DND-41 (cell line): ENCODE results near the gene TLR8.
A peak's percentile ranks its signal among the peaks of the same experiment; 100 is the strongest.

Experiments
- ATAC-seq: fragments of 200-7000 bp; cut with Tn5 transposase; 3 replicates; pipeline ENCODE4 v1.9.1; 2021; ENCODE audit warnings: low read depth; ENCODE audit not compliant: insufficient read depth
- DNase-seq: peaks from one replicate; pipeline ENCODE4 v3.0.0-alpha.2; 2020
- H2AFZ ChIP-seq: 2 replicates; pipeline ENCODE4 v1.6.0; 2012; ENCODE audit warnings: low read depth, low read length
- H3K27ac ChIP-seq: 2 replicates; pipeline ENCODE4 v1.5.1; 2012; ENCODE audit warnings: low read length, inconsistent platforms
- H3K27me3 ChIP-seq: fragments of 200-600 bp; sonication (generic); 2 replicates; pipeline ENCODE4 v1.6.0; 2012; ENCODE audit warnings: low read length, mild to moderate bottlenecking, inconsistent platforms; ENCODE audit not compliant: insufficient read depth, poor library complexity
- H3K36me3 ChIP-seq: 2 replicates; pipeline ENCODE4 v1.5.1; 2012; ENCODE audit warnings: low read length, inconsistent platforms; ENCODE audit not compliant: insufficient read depth
- H3K4me1 ChIP-seq: 2 replicates; pipeline ENCODE4 v1.5.1; 2012; ENCODE audit warnings: mild to moderate bottlenecking, low read length; ENCODE audit not compliant: insufficient read depth
- H3K4me2 ChIP-seq: 2 replicates; pipeline ENCODE4 v1.6.0; 2012; ENCODE audit warnings: mild to moderate bottlenecking, moderate library complexity, low read length, inconsistent platforms; ENCODE audit not compliant: insufficient read depth
- H3K4me3 ChIP-seq, 2 experiments: fragments of 200-600 bp in 1 of 2; shearing (Covaris generic) in 1 of 2; 2 replicates each; pipeline ENCODE4 v1.5.1; 2012 to 2016; ENCODE audit warnings: inconsistent platforms in 2 of 2, low read length in 2 of 2, mild to moderate bottlenecking in 2 of 2, low read depth in 1 of 2, moderate library complexity in 1 of 2
- H3K79me2 ChIP-seq: 2 replicates; pipeline ENCODE4 v1.6.0; 2012; ENCODE audit warnings: low read length, inconsistent platforms; ENCODE audit not compliant: insufficient read depth
- H3K9ac ChIP-seq: 2 replicates; pipeline ENCODE4 v1.6.0; 2012; ENCODE audit warnings: low read depth, mild to moderate bottlenecking, inconsistent platforms, low read length, moderate library complexity
- H3K9me3 ChIP-seq: 2 replicates; pipeline ENCODE4 v1.5.1; 2012; ENCODE audit warnings: low read length, moderate library complexity, mild to moderate bottlenecking, inconsistent platforms; ENCODE audit not compliant: insufficient read depth, severe bottlenecking
- H4K20me1 ChIP-seq: 2 replicates; pipeline ENCODE4 v1.6.0; 2012; ENCODE audit warnings: low read length; ENCODE audit not compliant: insufficient read depth
- CTCF ChIP-seq: IDR thresholded peaks from 2 replicates; pipeline ENCODE4 v1.5.1; 2012; ENCODE audit warnings: borderline replicate concordance, low read length, moderate library complexity, mild to moderate bottlenecking; ENCODE audit not compliant: poor library complexity, severe bottlenecking; ENCODE audit errors: extremely low read depth
- EZH2 ChIP-seq: IDR thresholded peaks from 3 replicates; pipeline ENCODE4 v1.6.1; 2012; ENCODE audit warnings: borderline replicate concordance, low read depth, mild to moderate bottlenecking, moderate library complexity, low read length, inconsistent platforms; ENCODE audit not compliant: severe bottlenecking

The TLR8 gene

DNA sequence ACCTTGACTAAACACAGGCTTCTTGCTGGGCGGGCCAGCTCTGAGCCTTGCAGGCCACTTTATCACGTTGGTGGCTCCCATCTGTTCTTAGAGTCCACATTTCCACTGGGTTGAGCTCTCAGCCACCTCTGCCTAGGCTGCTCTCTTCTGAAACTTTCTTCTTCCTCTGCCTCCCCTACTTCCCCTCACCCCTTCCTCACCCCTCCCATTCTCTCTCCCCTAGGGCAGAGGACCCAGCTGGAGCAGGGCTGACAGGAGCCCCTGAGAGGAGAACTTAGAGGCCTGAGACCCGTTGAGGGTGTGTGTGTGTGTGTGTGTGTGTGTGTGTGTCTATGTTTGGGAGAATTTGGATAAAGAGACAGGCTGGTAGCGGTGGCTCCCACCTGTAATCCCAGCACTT lies 48.6 kb downstream of the TLR8 start:
- no peak overlapping the region for H2AFZ ChIP-seq
- H3K4me2 ChIP-seq = peak overlapping the region; percentile 62
- DNase-seq (peak; percentile 81), ATAC-seq (peak; percentile 48)
- no peaks in the 10 kb centered on the region for H3K9me3 ChIP-seq
- H3K36me3 ChIP-seq = no peaks in the 10 kb centered on the region
- H3K79me2 ChIP-seq = peaks cover 48% of the 10 kb centered on the region
- H3K27me3 ChIP-seq = no peaks in the 10 kb centered on the region
- no peak for TF ChIP-seq CTCF
- TF ChIP-seq EZH2 = no peak
- peak overlapping the region; percentile 100 for H3K27ac ChIP-seq
- peaks cover 79% of the 10 kb centered on the region for H3K4me1 ChIP-seq
- peak overlapping the region; percentile 74 for H3K9ac ChIP-seq
- peak overlapping the region in 1 of 2 experiments; percentile 54; a peak in 2 of 4 replicates for H3K4me3 ChIP-seq
- no peaks in the 10 kb centered on the region for H4K20me1 ChIP-seq

- H3K4me3 ChIP-seq = peak overlapping the region; percentile 26 to 54; a peak in 3 of 4 replicates
- H3K9me3 ChIP-seq = no peaks in the 10 kb centered on the region
- H3K4me2 ChIP-seq = peak overlapping the region; percentile 62
- peaks cover 67% of the 10 kb centered on the region for H3K4me1 ChIP-seq
- no peaks in the 10 kb centered on the region for H4K20me1 ChIP-seq
- H2AFZ ChIP-seq = no peak overlapping the region
- no peak for TF ChIP-seq CTCF
- H3K9ac ChIP-seq = peak overlapping the region; percentile 74
- H3K27ac ChIP-seq = peak overlapping the region; percentile 100
- ATAC-seq (peak; percentile 66), DNase-seq (peak; percentile 91)
- no peaks in the 10 kb centered on the region for H3K27me3 ChIP-seq
- peaks cover 38% of the 10 kb centered on the region for H3K79me2 ChIP-seq
- H3K36me3 ChIP-seq = no peaks in the 10 kb centered on the region
Measured at GRCh38 chrX:12955882-12956703, 49.7 kb downstream of the TLR8 start.

- Histone ChIP-seq H3K27ac (peak overlapping the region; percentile 100), H4K20me1 (no peaks in the 10 kb centered on the region), H3K36me3 (no peaks in the 10 kb centered on the region), H3K27me3 (no peaks in the 10 kb centered on the region), H3K4me3 (peak overlapping the region in 1 of 2 experiments; percentile 54; a peak in 2 of 4 replicates), H2AFZ (no peak overlapping the region), H3K4me1 (peaks cover 60% of the 10 kb centered on the region), H3K79me2 (peaks cover 33% of the 10 kb centered on the region), H3K4me2 (peak overlapping the region; percentile 62), H3K9ac (peak overlapping the region; percentile 74), H3K9me3 (no peaks in the 10 kb centered on the region)
- no peak for TF ChIP-seq EZH2
- no peak for TF ChIP-seq CTCF
- ATAC-seq (peak; percentile 70), DNase-seq (peak; percentile 80)
Measured at GRCh38 chrX:12956704-12957534, 50.5 kb downstream of the TLR8 start.
